Osteocyte (in vitro differentiated cells): ENCODE data around the gene ART4. TPM values are rescaled to one million over a fixed set of nuclear protein-coding genes. Genes with fewer than 3 reads are reported as not detected.
A peak's percentile ranks its signal among the peaks of the same experiment; 100 is the strongest.

ENCODE experiments used
- DNase-seq: peaks from one replicate; pipeline ENCODE4 v3.0.0; 2021; ENCODE audit warnings: mixed read lengths; ENCODE audit not compliant: unreplicated experiment; ENCODE audit errors: extremely low spot score
- H3K27ac Mint-ChIP-seq: one replicate; pipeline ENCODE4 v1.8.0; 2021; ENCODE audit warnings: mild to moderate bottlenecking, mixed read lengths; ENCODE audit not compliant: unreplicated experiment
- H3K27me3 Mint-ChIP-seq: one replicate; pipeline ENCODE4 v1.8.0; 2021; ENCODE audit warnings: mixed read lengths; ENCODE audit not compliant: unreplicated experiment
- H3K36me3 Mint-ChIP-seq: one replicate; pipeline ENCODE4 v1.8.0; 2021; ENCODE audit warnings: mixed read lengths; ENCODE audit not compliant: unreplicated experiment
- H3K4me1 Mint-ChIP-seq: one replicate; pipeline ENCODE4 v1.8.0; 2021; ENCODE audit warnings: mixed read lengths; ENCODE audit not compliant: unreplicated experiment
- H3K4me3 Mint-ChIP-seq: one replicate; pipeline ENCODE4 v1.8.0; 2021; ENCODE audit warnings: mild to moderate bottlenecking, moderate library complexity, mixed read lengths; ENCODE audit not compliant: unreplicated experiment
- H3K9me3 Mint-ChIP-seq: one replicate; pipeline ENCODE4 v1.8.0; 2021; ENCODE audit warnings: mixed read lengths; ENCODE audit not compliant: unreplicated experiment
- CTCF ChIP-seq: fragments of 200-600 bp; sonication (generic); IDR thresholded peaks from 2 replicates; pipeline ENCODE4 v1.5.0; 2021; ENCODE audit warnings: antibody characterized with exemption, mild to moderate bottlenecking, moderate library complexity
- total RNA-seq: library from RNA; stranded (reverse); gene quantifications from 2 replicates; pipeline ENCODE4 v1.2.1, GENCODE V29; 2021

Gene ART4
- total RNA-seq, 1 donor from 2014 or later: not detected

- H3K27me3 Mint-ChIP-seq: no peaks in the 10 kb centered on the region
Observed at GRCh38 chr12:14852880-14853279, 9.6 kb upstream of the ART4 start.

DNA sequence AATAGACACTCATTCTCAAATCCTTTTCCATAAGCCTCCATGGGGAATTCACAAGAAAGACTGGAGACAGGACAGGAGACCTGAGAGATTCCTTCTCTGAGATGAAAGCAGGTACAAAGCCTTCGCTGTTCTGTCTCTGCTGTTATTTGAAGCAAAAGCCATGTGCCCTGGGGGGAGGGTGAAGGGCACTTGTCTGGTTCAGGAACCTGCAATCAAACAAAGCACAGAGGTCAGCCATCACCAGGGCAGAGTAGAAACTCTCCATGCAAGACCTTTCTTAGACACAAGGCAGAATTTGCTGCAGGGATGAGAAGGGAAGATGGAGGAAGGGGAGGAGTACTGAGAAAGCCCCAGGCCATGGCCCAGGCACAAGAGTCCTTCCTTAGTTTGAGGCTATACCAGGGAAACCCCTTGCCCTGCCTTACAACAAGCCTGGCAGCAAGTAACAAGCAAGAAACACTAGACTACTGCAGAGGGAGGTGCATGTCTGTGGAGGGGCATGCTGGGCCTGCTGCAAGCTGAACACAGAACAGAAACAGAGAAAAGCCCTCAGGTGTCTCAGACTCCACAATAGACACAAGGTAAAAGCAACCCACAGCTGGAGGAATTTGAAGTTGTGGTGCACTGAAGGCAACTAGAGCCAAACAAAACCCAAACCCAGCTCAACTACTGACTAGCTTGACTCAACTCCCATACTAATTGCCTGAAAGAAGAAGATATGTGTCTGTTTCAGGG lies 7.8 kb upstream of the ART4 start:
- H3K9me3 Mint-ChIP-seq: no peaks in the 10 kb centered on the region
- no peak overlapping the region for H3K4me3 Mint-ChIP-seq
- H3K36me3 Mint-ChIP-seq: no peaks in the 10 kb centered on the region
- peaks cover 37% of the 10 kb centered on the region for H3K4me1 Mint-ChIP-seq
- H3K27me3 Mint-ChIP-seq: no peaks in the 10 kb centered on the region
- no peak overlapping the region for H3K27ac Mint-ChIP-seq
- DNase-seq: no peak
- TF ChIP-seq CTCF: no peak

More at GRCh38 chr12:14852880-14853279, 9.6 kb upstream of the ART4 start:
- DNase-seq: no peak
- no peak overlapping the region for H3K4me3 Mint-ChIP-seq
- peaks cover 11% of the 10 kb centered on the region for H3K9me3 Mint-ChIP-seq
- H3K27ac Mint-ChIP-seq: no peak overlapping the region
- peaks cover 26% of the 10 kb centered on the region for H3K4me1 Mint-ChIP-seq
- H3K36me3 Mint-ChIP-seq: no peaks in the 10 kb centered on the region
- TF ChIP-seq CTCF: no peak

GRCh38 chr12:14849661-14850060 lies 6.3 kb upstream of the ART4 start:
- no peaks in the 10 kb centered on the region for H3K27me3 Mint-ChIP-seq
- H3K27ac Mint-ChIP-seq: peak overlapping the region; percentile 72
- H3K4me1 Mint-ChIP-seq: peaks cover 35% of the 10 kb centered on the region
- no peak for TF ChIP-seq CTCF
- no peak overlapping the region for H3K4me3 Mint-ChIP-seq
- H3K36me3 Mint-ChIP-seq: no peaks in the 10 kb centered on the region
- no peaks in the 10 kb centered on the region for H3K9me3 Mint-ChIP-seq
- DNase-seq: no peak

DNA sequence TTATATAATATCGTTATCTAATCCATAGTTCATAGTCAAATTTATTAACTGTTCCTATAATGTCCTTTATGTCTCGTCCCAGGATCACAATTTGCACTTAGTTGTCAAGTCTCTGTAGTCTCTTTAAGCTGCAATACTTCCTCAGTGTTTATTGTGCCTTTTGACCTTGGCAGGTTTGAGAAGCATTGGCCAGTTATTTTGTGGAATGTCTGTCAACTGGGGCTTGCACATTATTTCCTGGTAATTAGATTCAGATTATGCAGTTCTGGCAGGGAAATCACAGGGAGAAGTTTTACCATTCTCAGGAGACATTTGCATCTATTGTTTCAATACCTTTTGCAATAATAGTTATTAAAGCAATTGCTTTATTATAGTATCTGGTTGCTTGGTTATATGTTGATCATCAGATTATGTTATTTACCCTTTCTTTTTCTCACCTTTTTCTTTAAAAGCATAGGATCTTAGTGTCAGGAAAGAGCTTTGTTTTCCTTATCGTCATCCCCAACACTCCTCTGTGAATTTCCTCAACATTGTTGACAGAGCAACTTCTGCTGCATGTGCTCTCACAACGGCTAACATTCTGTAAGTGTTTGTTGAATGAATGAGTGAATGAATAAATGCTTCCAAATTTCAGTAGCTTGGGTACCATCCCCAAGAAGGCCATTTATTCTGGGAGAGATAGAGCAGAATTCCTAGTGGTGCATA lies 3.7 kb upstream of the ART4 start:
- Mint-ChIP-seq H3K4me1 (peaks cover 43% of the 10 kb centered on the region), H3K27me3 (no peaks in the 10 kb centered on the region), H3K9me3 (no peaks in the 10 kb centered on the region), H3K36me3 (no peaks in the 10 kb centered on the region), H3K4me3 (no peak overlapping the region), H3K27ac (no peak overlapping the region)
- DNase-seq: no peak
- TF ChIP-seq CTCF: no peak

GRCh38 chr12:14846042-14846587 lies 2.8 kb upstream of the ART4 start:
- no peaks in the 10 kb centered on the region for H3K9me3 Mint-ChIP-seq
- no peaks in the 10 kb centered on the region for H3K36me3 Mint-ChIP-seq
- no peak for TF ChIP-seq CTCF
- no peaks in the 10 kb centered on the region for H3K27me3 Mint-ChIP-seq
- no peak overlapping the region for H3K4me3 Mint-ChIP-seq
- peaks cover 52% of the 10 kb centered on the region for H3K4me1 Mint-ChIP-seq
- H3K27ac Mint-ChIP-seq: no peak overlapping the region
- DNase-seq: no peak
